Kidney glomerular epithelial cell (primary cell): ENCODE results near the gene AEBP2.
A peak's percentile ranks its signal among the peaks of the same experiment; 100 is the strongest.
"Not testable (repeated sequence)": the region's sequence is repeated elsewhere in the genome, so short reads cannot be mapped to it uniquely, and the experiment has no call there.

Experiments used
- DNase-seq: peaks from one replicate; lab custom pipeline; 2025; lab: John Stamatoyannopoulos, UW

AEBP2 gene

GRCh38 chr12:19454837-19455236 lies 15.5 kb downstream of the AEBP2 start:
- DNase-seq, result no peak

- no peak for DNase-seq
These were observed 16.9 kb downstream of the AEBP2 start for GRCh38 chr12:19456176-19456575.

GRCh38 chr12:19457561-19457960 lies 18.3 kb downstream of the AEBP2 start:
- no peak for DNase-seq

GRCh38 chr12:19458733-19459132 lies 19.4 kb downstream of the AEBP2 start:
- no peak for DNase-seq

GRCh38 chr12:19461999-19462398 lies 22.7 kb downstream of the AEBP2 start:
- no peak for DNase-seq

- DNase-seq, result no peak
These were observed 23.1 kb downstream of the AEBP2 start for GRCh38 chr12:19462406-19462805.

GRCh38 chr12:19464192-19464580 lies 24.9 kb downstream of the AEBP2 start:
- no peak for DNase-seq

- DNase-seq, result no peak
These were observed 26.4 kb downstream of the AEBP2 start for GRCh38 chr12:19465711-19466110.

- no peak for DNase-seq
These were observed 34.9 kb downstream of the AEBP2 start for GRCh38 chr12:19474147-19474546.

- DNase-seq, result not testable (repeated sequence)
These were observed 36.7 kb downstream of the AEBP2 start for GRCh38 chr12:19475884-19476505.

- no peak for DNase-seq
These were observed 37.8 kb downstream of the AEBP2 start for GRCh38 chr12:19477071-19477470.

GRCh38 chr12:19480459-19480858 lies 41.2 kb downstream of the AEBP2 start:
- DNase-seq, result no peak

GRCh38 chr12:19482036-19482435 lies 42.7 kb downstream of the AEBP2 start:
- peak; percentile 2 for DNase-seq

- DNase-seq, result no peak
These were observed 43.3 kb downstream of the AEBP2 start for GRCh38 chr12:19482551-19483109.

- DNase-seq, result no peak
These were observed 44.4 kb downstream of the AEBP2 start for GRCh38 chr12:19483727-19484126.

- no peak for DNase-seq
These were observed 45.4 kb downstream of the AEBP2 start for GRCh38 chr12:19484738-19485137.

GRCh38 chr12:19485240-19485639 lies 45.9 kb downstream of the AEBP2 start:
- DNase-seq, result no peak

GRCh38 chr12:19489168-19489567 lies 49.9 kb downstream of the AEBP2 start:
- no peak for DNase-seq

- DNase-seq, result no peak
These were observed 51.6 kb downstream of the AEBP2 start for GRCh38 chr12:19490908-19491307.

GRCh38 chr12:19491863-19492262 lies 52.6 kb downstream of the AEBP2 start:
- DNase-seq, result no peak

- DNase-seq, result no peak
These were observed 57.1 kb downstream of the AEBP2 start for GRCh38 chr12:19496219-19496878.

- no peak for DNase-seq
These were observed 58.8 kb downstream of the AEBP2 start for GRCh38 chr12:19498099-19498498.

GRCh38 chr12:19499030-19499429 lies 59.7 kb downstream of the AEBP2 start:
- DNase-seq, result no peak

GRCh38 chr12:19506497-19506896 lies 67.2 kb downstream of the AEBP2 start:
- DNase-seq, result no peak
